OCI-LY3 (cell line): ENCODE results near the gene COL4A6.

Source experiments
- EZH2phosphoT487 ChIP-seq: fragments of 200-600 bp; shearing (Covaris generic); IDR thresholded peaks from 2 replicates; pipeline ENCODE4 v1.6.1; 2018; ENCODE audit warnings: antibody characterized with exemption, mixed run types, low read depth
- TF ChIP-seq, protein P1 (sequence below): fragments of 200-600, 300-600 bp; sonication (generic); IDR thresholded peaks from 2 replicates; pipeline ENCODE4 v1.5.1; 2014; ENCODE audit warnings: antibody characterized with exemption, low read length, low read depth

- TF ChIP-seq, protein P1, sequence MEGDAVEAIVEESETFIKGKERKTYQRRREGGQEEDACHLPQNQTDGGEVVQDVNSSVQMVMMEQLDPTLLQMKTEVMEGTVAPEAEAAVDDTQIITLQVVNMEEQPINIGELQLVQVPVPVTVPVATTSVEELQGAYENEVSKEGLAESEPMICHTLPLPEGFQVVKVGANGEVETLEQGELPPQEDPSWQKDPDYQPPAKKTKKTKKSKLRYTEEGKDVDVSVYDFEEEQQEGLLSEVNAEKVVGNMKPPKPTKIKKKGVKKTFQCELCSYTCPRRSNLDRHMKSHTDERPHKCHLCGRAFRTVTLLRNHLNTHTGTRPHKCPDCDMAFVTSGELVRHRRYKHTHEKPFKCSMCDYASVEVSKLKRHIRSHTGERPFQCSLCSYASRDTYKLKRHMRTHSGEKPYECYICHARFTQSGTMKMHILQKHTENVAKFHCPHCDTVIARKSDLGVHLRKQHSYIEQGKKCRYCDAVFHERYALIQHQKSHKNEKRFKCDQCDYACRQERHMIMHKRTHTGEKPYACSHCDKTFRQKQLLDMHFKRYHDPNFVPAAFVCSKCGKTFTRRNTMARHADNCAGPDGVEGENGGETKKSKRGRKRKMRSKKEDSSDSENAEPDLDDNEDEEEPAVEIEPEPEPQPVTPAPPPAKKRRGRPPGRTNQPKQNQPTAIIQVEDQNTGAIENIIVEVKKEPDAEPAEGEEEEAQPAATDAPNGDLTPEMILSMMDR = no peak
- no peak for TF ChIP-seq EZH2phosphoT487
Measured at GRCh38 chrX:108313669-108314068, 124.6 kb downstream of the COL4A6 start.
